SKM-1 (cell line): ENCODE results near the gene EPS8L1.
"Not testable (repeated sequence)": the region's sequence is repeated elsewhere in the genome, so short reads cannot be mapped to it uniquely, and the experiment has no call there.

ENCODE experiments used
- DNase-seq: peaks from one replicate; lab custom pipeline; 2025; ENCODE audit not compliant: unreplicated experiment; lab: John Stamatoyannopoulos, UW

Gene EPS8L1

GRCh38 chr19:55075371-55075998 lies at the start of gene EPS8L1:
TSS of gene EPS8L1 (plus strand) at chr19:55075869. CDS start at chr19:55076445, 576 bp downstream.
- DNase-seq: peak; percentile 36

- not testable (repeated sequence) for DNase-seq
These were observed 48.6 kb upstream of the EPS8L1 start for GRCh38 chr19:55027140-55027471.

DNA sequence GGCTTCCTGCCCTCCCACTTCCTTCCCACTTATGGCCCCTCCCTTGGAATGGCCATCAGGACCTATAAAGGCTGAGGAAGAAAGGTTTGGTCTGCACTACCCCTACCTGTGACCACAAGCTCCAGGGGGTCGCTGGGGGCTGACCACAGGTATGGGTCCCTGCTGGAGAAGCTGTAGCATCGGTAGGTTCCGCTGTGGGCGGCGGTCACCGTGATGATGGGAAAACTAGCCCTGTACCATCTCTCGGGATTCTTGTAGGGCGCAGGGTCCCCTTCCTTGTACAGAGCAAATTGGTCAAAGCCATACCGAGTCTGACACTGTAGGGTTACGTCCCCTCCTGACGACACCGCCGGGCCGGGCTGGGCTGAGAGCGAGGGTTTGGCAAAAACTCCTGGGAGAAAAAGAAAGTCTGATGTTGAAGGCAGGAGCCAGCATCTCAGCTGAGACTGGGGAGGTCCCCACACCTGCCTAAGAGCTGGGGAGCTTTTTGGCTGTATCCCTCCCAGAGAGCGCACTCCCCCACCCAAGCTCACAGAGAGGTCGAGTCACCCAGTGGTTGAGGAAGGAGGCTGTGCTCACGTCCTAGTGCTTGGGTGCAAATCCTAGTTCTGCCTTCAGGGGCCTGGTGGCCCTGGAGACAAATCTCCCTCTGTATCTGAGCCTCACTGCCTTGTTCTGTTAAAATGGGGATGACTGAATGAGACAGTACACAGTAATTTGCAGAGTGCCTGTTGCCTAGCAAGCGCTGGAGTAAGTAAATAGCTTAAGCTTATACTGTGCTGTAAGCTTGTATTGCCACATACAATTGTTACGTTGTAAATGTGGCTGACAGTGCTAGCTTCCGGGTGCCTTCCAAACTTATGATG lies 48.0 kb upstream of the EPS8L1 start:
- no peak for DNase-seq

- no peak for DNase-seq
These were observed 46.9 kb upstream of the EPS8L1 start for GRCh38 chr19:55028757-55029156.

- no peak for DNase-seq
These were observed 44.5 kb upstream of the EPS8L1 start for GRCh38 chr19:55031178-55031577.

GRCh38 chr19:55032170-55032800 lies 43.4 kb upstream of the EPS8L1 start:
- DNase-seq: no peak

- not testable (repeated sequence) for DNase-seq
These were observed 42.6 kb upstream of the EPS8L1 start for GRCh38 chr19:55032976-55033643.

GRCh38 chr19:55034751-55035150 lies 40.9 kb upstream of the EPS8L1 start:
- DNase-seq: no peak

GRCh38 chr19:55036058-55036457 lies 39.6 kb upstream of the EPS8L1 start:
- DNase-seq: no peak

DNA sequence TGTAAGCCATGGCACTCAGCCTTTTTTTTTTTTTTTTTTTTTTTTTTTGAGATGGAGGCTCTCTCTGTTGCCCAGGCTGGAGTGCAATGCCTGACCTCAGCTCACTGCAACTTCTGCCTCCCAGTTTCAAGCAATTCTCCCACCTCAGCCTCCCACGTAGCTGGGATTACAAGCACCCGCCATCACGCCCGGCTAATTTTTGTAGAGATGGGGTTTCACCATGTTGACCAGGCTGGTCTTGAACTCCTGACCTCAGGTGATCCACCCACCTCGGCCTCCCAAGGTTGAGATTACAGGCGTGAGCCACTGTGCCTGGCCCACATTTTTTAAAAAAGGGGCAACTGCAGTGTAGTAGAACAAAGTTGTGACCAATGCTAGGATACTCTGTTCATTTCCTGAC lies 38.1 kb upstream of the EPS8L1 start:
- not testable (repeated sequence) for DNase-seq

- DNase-seq: not testable (repeated sequence)
These were observed 35.0 kb upstream of the EPS8L1 start for GRCh38 chr19:55040654-55041053.

DNA sequence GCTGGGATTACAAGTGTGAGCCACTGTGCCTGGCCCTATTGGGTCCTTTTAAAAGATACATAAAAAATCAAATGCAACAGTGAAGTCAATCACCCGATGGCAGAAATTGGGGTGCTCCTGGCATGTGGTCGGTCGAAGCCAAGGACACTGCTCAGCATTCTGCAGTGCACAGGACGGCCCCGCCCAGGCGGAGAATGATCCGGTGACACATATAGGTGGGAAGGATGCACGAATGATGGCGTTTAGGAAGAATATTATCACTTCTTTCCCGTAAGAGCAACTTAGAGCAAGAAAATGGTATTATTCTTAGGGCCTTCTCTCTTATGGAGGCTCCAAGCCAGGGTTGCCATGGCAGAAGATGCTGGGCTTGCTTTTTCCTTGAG lies 34.4 kb upstream of the EPS8L1 start:
- DNase-seq: no peak

GRCh38 chr19:55041627-55042343 lies 33.9 kb upstream of the EPS8L1 start:
- DNase-seq: no peak

GRCh38 chr19:55042344-55042678 lies 33.4 kb upstream of the EPS8L1 start:
- DNase-seq: no peak

GRCh38 chr19:55042688-55043087 lies 33.0 kb upstream of the EPS8L1 start:
- no peak for DNase-seq

DNA sequence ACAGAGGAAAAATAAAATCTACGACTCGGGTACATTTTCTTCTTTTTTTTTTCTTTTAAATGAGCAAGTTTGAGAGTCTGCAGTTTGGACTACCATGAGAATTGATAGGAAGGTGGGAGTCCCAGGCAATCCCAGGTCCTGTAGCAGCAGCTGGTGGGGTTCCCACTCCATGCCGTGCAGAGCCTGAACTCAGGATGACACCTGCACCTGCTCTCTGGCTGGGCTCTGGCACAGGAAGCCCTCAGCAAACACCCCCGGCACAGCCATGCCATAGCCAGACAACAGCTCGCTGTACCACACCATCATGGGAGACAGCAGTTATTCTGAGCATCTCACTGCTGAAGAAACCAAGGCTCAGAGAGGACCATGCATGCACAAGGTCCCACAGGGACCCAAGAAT lies 31.4 kb upstream of the EPS8L1 start:
- no peak for DNase-seq

DNA sequence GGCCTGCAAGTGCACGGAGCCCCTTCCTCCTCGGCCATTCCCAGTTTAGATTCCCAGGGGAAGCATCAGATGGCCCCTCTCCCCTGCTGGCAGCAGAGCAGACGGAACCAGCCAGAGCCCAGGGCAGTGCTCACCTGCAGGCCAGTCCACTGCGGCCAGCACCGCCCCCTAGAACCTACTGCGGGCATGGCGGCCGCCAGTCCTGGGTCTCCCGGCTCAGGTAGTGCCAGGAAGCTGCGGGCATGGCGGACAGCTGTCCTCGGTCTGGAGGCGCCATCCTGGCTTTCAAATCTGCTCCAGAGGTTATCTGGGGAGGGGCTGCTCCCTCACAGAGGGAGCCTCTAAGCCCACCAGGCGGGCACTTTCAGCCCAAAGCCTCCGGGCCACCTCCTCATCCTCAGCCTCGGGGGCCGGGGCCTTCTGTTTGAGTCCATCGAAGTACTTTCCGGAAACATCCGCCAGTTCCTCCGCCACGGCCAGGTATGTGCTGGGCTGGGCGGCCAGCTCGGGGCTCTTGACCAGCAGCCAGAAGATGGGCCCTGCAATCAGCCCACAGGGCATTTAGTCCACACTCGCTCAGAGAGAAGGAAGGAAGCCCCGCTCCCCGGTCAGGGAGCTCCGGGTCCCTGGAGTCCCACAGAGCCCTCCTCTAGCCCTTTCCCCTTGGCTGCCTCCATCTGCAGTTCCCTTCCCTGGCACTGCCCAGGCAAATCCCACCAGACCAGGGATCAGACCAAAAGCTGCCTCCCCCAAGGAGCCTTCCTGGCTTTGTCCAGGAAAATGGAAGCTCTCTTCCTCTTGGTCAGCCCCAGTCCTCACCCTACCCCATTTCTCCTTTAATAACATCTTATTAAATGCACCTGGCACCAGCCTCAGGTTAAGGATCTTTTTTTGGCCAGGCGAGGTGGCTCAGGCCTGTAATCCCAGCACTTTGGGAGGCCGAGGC lies 30.6 kb upstream of the EPS8L1 start:
- no peak for DNase-seq

DNA sequence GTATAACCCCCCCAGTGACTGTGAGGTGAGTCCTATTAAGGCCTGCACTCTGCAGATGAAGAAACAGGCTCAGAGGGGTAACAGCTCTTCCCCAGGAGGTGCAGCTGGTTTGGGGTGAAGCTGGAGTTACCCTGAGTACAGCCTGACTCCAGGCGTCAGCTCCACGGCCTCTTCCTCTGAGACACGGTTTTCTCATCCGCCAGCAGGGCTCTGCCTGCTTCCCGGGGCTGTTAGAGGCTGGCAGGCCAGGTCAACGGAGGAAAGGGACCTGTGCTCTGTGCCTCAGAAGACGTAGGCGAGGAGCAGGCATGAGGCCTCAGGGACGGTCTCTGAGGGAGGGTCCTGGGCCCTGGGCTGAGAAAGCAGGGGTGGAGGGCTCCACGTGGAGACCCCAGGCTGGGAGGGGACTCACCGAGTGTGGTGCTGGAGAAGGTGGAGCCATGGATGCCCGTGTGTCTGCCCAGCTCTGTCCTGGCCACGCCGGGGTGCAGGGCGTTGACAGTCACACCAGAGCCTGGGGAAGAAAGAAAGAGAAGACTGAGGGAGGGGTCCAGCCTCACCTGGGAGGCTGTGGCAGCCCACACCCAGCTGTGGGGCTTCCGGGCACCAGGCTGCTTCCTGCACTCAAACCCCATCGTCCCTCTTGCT lies 28.6 kb upstream of the EPS8L1 start:
- DNase-seq: no peak

DNA sequence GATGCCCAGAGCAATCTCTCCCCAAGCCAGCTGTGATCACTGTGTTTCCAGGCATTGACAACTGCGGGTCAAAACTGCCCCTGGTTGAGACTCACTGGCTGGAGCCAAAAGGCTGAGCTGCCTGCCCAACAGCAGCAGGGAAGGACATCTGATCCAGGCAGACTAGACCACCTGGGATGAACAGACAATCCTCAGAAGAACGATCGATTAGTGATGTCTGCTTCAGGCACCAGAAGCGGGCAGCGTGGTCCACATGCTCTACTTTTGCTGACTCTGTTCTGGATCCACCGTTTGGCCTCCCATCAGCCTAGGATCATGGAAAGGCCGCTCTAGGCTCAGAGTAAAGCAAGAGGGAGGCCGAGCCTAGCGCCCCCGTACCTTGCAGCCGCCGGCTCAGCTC lies 27.7 kb upstream of the EPS8L1 start:
- DNase-seq: no peak
